Body of pancreas (tissue), 4 donors: ENCODE results near the gene CHST3.

Experiments
- POLR2A ChIP-seq, 3 donors: fragments of 450-650 bp; IDR thresholded peaks; one replicate each; pipeline ENCODE4 v1.6.1; 2016; ENCODE audit warnings: antibody characterized with exemption in 3 of 3, mild to moderate bottlenecking in 2 of 3
- TF ChIP-seq, protein P1 (sequence below), 7 experiments: fragments of 450-650 bp in 4 of 7; fragments of 200-600 bp in 3 of 7; sonication (generic) in 3 of 7; IDR thresholded peaks; one replicate each; pipeline ENCODE4 v1.5.1; 2016 to 2019; ENCODE audit warnings: antibody characterized with exemption in 7 of 7

DNA sequence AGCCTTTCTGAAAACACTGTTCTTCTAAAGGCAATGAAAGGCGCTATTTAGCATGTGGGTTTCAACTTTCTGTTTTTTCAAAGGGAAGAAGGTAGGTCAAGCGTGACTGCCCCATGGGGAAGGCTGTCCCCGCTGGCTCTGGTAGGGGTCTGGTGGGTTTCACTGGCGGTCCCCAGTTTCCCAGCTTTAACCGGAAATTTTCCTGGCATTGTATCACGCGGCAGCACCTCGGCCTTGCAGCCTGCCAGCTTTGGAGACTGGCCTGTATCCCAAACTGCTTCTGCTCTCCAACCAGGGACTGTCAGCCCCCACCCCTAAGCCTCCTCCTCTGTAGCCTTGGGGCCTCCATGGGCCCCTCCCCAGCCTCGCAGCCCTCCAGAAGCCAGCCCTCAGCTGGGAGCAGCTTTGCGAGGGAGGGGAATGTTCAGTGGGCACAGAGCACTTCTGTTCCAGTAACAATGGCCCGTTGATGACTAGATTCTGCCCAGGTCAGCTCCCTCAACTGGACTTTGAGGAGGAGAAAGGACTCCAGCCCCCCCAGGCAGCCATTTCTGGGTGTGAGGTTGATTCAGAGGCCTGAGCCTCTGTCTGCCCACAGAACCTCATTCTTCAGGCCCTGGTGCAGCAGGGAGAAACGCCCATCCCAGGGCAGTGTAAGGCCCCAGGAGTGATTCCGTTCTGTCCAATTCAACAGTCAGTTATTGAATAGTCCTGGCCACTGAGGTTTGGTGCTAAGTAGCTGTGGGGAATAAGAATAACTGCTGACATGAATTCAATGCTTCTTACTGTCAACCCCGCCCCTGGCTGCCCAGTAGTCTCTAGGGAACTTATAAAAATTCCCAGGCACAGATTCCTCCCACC lies 17.1 kb downstream of the CHST3 start:
- TF ChIP-seq, protein P1, sequence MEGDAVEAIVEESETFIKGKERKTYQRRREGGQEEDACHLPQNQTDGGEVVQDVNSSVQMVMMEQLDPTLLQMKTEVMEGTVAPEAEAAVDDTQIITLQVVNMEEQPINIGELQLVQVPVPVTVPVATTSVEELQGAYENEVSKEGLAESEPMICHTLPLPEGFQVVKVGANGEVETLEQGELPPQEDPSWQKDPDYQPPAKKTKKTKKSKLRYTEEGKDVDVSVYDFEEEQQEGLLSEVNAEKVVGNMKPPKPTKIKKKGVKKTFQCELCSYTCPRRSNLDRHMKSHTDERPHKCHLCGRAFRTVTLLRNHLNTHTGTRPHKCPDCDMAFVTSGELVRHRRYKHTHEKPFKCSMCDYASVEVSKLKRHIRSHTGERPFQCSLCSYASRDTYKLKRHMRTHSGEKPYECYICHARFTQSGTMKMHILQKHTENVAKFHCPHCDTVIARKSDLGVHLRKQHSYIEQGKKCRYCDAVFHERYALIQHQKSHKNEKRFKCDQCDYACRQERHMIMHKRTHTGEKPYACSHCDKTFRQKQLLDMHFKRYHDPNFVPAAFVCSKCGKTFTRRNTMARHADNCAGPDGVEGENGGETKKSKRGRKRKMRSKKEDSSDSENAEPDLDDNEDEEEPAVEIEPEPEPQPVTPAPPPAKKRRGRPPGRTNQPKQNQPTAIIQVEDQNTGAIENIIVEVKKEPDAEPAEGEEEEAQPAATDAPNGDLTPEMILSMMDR (IDR thresholded peaks at IDR 0.05): no peak
- peak in 1 of 3 donors; percentile 4 for TF ChIP-seq POLR2A (IDR thresholded peaks at IDR 0.05)
